Trophoblast cell (in vitro differentiated cells and primary cell): ENCODE measurements around the gene INO80.
"Not testable (repeated sequence)": the region's sequence is repeated elsewhere in the genome, so short reads cannot be mapped to it uniquely, and the experiment has no call there.

Source experiments
- DNase-seq, 2 donors: peaks; one replicate each; pipeline ENCODE4 v3.0.0-alpha.2; 2016
- H2AFZ ChIP-seq: 2 replicates; pipeline ENCODE4 v1.6.1; 2013; ENCODE audit warnings: low read length, moderate library complexity, mild to moderate bottlenecking; ENCODE audit not compliant: insufficient read depth, poor library complexity
- H2AK5ac ChIP-seq: 2 replicates; pipeline ENCODE4 v1.6.1; 2013; ENCODE audit warnings: mild to moderate bottlenecking, low read length
- H2BK120ac ChIP-seq: 2 replicates; pipeline ENCODE4 v1.6.1; 2013; ENCODE audit warnings: low read length, mild to moderate bottlenecking, moderate library complexity; ENCODE audit not compliant: insufficient read depth, poor library complexity
- H2BK12ac ChIP-seq: 2 replicates; pipeline ENCODE4 v1.6.1; 2013; ENCODE audit warnings: mild to moderate bottlenecking, low read length, moderate library complexity
- H2BK5ac ChIP-seq: 2 replicates; pipeline ENCODE4 v1.6.1; 2013; ENCODE audit warnings: low read length, low read depth, moderate library complexity, mild to moderate bottlenecking; ENCODE audit not compliant: poor library complexity
- H3K14ac ChIP-seq: 2 replicates; pipeline ENCODE4 v1.6.1; 2013; ENCODE audit warnings: mild to moderate bottlenecking, low read length
- H3K18ac ChIP-seq: 2 replicates; pipeline ENCODE4 v1.6.1; 2013; ENCODE audit warnings: mild to moderate bottlenecking, low read length
- H3K23ac ChIP-seq: 2 replicates; pipeline ENCODE4 v1.6.1; 2013; ENCODE audit warnings: low read length
- H3K27ac ChIP-seq: 2 replicates; pipeline ENCODE4 v1.5.1; 2013; ENCODE audit warnings: low read depth, mild to moderate bottlenecking, inconsistent platforms, low read length, moderate library complexity
- H3K27me3 ChIP-seq: 2 replicates; pipeline ENCODE4 v1.6.1; 2013; ENCODE audit warnings: inconsistent platforms, mild to moderate bottlenecking, low read length, moderate library complexity; ENCODE audit not compliant: insufficient read depth
- H3K36me3 ChIP-seq, 2 experiments: 1 replicate in 1 of 2; 2 replicates in 1 of 2; pipeline ENCODE4 v1.6.1; 2013; ENCODE audit warnings: low read length in 2 of 2, mild to moderate bottlenecking in 2 of 2, moderate library complexity in 1 of 2; ENCODE audit not compliant: insufficient read depth in 2 of 2, control insufficient read depth in 1 of 2
- H3K4ac ChIP-seq: 2 replicates; pipeline ENCODE4 v1.6.1; 2013; ENCODE audit warnings: low read depth, mild to moderate bottlenecking, low read length, moderate library complexity
- H3K4me1 ChIP-seq, 2 experiments: 1 replicate in 1 of 2; 2 replicates in 1 of 2; pipeline ENCODE4 v1.6.1; 2013; ENCODE audit warnings: low read length in 2 of 2, mild to moderate bottlenecking in 2 of 2, moderate library complexity in 1 of 2; ENCODE audit not compliant: insufficient read depth in 2 of 2, control insufficient read depth in 1 of 2
- H3K4me2 ChIP-seq: 2 replicates; pipeline ENCODE4 v1.6.1; 2013; ENCODE audit warnings: inconsistent platforms, mild to moderate bottlenecking, low read length, moderate library complexity
- H3K4me3 ChIP-seq: 2 replicates; pipeline ENCODE4 v1.5.1; 2013; ENCODE audit warnings: mild to moderate bottlenecking, low read depth, low read length, inconsistent platforms
- H3K79me1 ChIP-seq: one replicate; pipeline ENCODE4 v1.6.1; 2013; ENCODE audit warnings: low read length
- H3K79me2 ChIP-seq: 2 replicates; pipeline ENCODE4 v1.6.1; 2013; ENCODE audit warnings: low read length, mild to moderate bottlenecking; ENCODE audit not compliant: control insufficient read depth, insufficient read depth, poor library complexity
- H3K9ac ChIP-seq: 2 replicates; pipeline ENCODE4 v1.6.1; 2013; ENCODE audit warnings: mild to moderate bottlenecking, low read length
- H3K9me3 ChIP-seq: 2 replicates; pipeline ENCODE4 v1.6.1; 2013; ENCODE audit warnings: low read depth, mild to moderate bottlenecking, control low read depth, inconsistent platforms, low read length; ENCODE audit not compliant: insufficient read depth
- H4K12ac ChIP-seq: 2 replicates; pipeline ENCODE4 v1.6.1; 2013; ENCODE audit warnings: low read depth, mild to moderate bottlenecking, low read length, moderate library complexity
- H4K8ac ChIP-seq: 2 replicates; pipeline ENCODE4 v1.6.1; 2013; ENCODE audit warnings: low read depth, mild to moderate bottlenecking, low read length, moderate library complexity
- H4K91ac ChIP-seq: one replicate; pipeline ENCODE4 v1.6.1; 2013; ENCODE audit warnings: low read depth, mild to moderate bottlenecking, low read length, moderate library complexity
- WGBS: extraction: QIAGEN DNeasy Blood & Tissue Kit; methylation state at CpG from one replicate; pipeline ENCODE4 v1.1.7; 2013; ENCODE audit warnings: missing lambda C conversion rate; ENCODE audit not compliant: insufficient read length, insufficient coverage; ENCODE audit errors: extremely low coverage; 5-methylcytosine and 5-hydroxymethylcytosine counted together

The INO80 gene

DNA sequence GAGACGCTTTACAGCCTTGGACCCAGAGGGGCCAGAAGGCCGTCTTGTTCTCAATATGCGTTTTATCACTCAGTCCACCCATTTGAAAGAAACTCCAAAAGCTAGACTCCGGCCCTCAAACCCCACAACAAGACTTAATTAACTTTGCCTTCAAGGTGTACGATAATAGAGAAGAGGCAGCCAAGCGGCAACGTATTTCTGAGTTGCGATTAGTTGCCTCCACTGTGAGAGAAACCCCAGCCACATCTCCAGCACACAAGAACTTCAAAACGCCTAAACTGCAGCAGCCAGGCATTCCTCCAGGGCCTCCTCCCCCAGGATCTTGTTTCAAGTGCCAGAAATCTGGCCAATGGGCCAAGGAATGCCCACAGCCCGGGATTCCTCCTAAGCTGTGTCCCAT lies 17.4 kb upstream of the INO80 start:
- H4K8ac ChIP-seq, result no peak overlapping the region
- no peak overlapping the region for H4K91ac ChIP-seq
- H4K12ac ChIP-seq, result no peak overlapping the region
- no peak overlapping the region for H2BK120ac ChIP-seq
- no peak overlapping the region for H3K18ac ChIP-seq
- no peaks in the 10 kb centered on the region for H3K79me2 ChIP-seq
- WGBS, result no CpG with 5 or more reads among the region's 10 CpGs
- no peaks in the 10 kb centered on the region for H3K9me3 ChIP-seq
- H2AK5ac ChIP-seq, result no peak overlapping the region
- H3K79me1 ChIP-seq, result no peaks in the 10 kb centered on the region
- H3K4me1 ChIP-seq, result no peaks in the 10 kb centered on the region
- H3K23ac ChIP-seq, result no peak overlapping the region
- H3K27ac ChIP-seq, result no peak overlapping the region
- H3K4me2 ChIP-seq, result no peak overlapping the region
- H2BK5ac ChIP-seq, result no peak overlapping the region
- no peak overlapping the region for H2AFZ ChIP-seq
- no peak overlapping the region for H3K9ac ChIP-seq
- no peak overlapping the region for H2BK12ac ChIP-seq
- no peak overlapping the region for H3K14ac ChIP-seq
- no peak overlapping the region for H3K4ac ChIP-seq
- DNase-seq, result no peak
- H3K4me3 ChIP-seq, result no peak overlapping the region
- no peaks in the 10 kb centered on the region for H3K36me3 ChIP-seq
- H3K27me3 ChIP-seq, result no peaks in the 10 kb centered on the region

DNA sequence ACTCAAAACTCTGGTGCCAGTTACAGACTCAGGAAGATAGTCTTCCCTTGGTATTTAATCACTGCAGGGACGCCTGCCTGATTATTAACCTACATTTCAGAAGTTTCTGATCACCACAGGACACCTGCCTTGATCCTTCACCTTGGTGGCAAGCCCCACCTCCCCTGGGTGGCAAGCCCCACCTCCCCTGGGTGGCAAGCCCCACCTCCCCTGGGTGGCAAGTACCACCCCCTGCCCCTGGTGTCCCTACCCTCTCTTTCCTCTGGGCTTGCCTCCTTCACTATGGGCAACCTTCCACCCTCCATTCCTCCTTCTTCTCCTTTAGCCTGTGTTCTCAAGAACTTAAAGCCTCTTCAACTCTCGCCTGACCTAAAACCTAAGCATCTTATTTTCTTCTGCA lies 16.0 kb upstream of the INO80 start:
- not testable (repeated sequence) for H3K4me2 ChIP-seq

DNA sequence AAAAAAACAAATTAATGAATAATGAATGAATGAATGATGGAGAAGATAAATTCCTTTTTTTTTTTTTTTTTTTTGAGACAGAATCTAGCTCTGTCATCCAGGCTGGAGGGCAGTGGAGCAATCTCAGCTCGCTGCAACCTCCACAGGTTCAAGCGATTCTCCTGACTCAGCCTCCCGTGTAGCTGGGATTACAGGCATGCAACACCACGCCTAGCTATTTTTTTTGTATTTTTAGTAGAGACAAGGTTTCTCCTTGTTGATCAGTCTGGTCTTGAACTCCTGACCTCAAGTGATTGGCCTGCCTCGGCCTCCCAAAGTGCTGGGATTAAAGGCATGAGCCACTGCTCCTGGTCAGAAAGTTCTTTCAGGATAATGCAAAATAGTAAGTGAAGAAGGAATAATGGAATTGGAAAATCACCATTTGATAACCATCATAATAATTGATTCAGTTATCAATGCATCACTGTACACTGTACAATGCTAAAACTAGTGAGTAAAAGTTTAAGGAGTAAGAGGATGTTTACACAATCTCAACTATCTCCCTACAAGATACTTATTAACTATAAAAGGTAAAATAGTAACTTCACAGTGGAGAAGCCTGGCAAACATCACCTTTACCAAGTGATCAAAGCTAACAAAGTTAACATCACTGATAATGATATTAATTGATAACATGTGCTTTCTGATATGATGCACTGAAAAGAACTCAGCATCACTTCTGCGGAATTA lies 12.3 kb upstream of the INO80 start:
- H2BK5ac ChIP-seq, result no peak overlapping the region
- no peak overlapping the region for H4K91ac ChIP-seq
- no peak overlapping the region for H3K27ac ChIP-seq
- no peaks in the 10 kb centered on the region for H3K4me1 ChIP-seq
- H3K9ac ChIP-seq, result no peak overlapping the region
- no peaks in the 10 kb centered on the region for H3K9me3 ChIP-seq
- no peak overlapping the region for H3K14ac ChIP-seq
- H3K18ac ChIP-seq, result no peak overlapping the region
- H3K79me2 ChIP-seq, result no peaks in the 10 kb centered on the region
- no peak overlapping the region for H3K4me2 ChIP-seq
- no peak overlapping the region for H2BK120ac ChIP-seq
- H4K8ac ChIP-seq, result no peak overlapping the region
- H3K23ac ChIP-seq, result no peak overlapping the region
- no CpG with 5 or more reads among the region's 6 CpGs for WGBS
- no peaks in the 10 kb centered on the region for H3K27me3 ChIP-seq
- no peak for DNase-seq
- no peaks in the 10 kb centered on the region for H3K36me3 ChIP-seq
- H3K79me1 ChIP-seq, result no peaks in the 10 kb centered on the region
- no peak overlapping the region for H2BK12ac ChIP-seq
- no peak overlapping the region for H2AK5ac ChIP-seq
- H3K4ac ChIP-seq, result no peak overlapping the region
- no peak overlapping the region for H4K12ac ChIP-seq
- H2AFZ ChIP-seq, result no peak overlapping the region
- H3K4me3 ChIP-seq, result no peak overlapping the region

More for the DNA sequence above, 16.0 kb upstream of the INO80 start:
- not testable (repeated sequence) for H3K14ac ChIP-seq, H2BK12ac ChIP-seq, H3K4me1 ChIP-seq, H4K8ac ChIP-seq, H3K4me3 ChIP-seq, H3K9me3 ChIP-seq, H2BK5ac ChIP-seq, H3K36me3 ChIP-seq, DNase-seq, H3K18ac ChIP-seq, H3K4ac ChIP-seq, H4K12ac ChIP-seq, H2AK5ac ChIP-seq, H3K79me2 ChIP-seq, H2AFZ ChIP-seq, H2BK120ac ChIP-seq, H3K79me1 ChIP-seq, H4K91ac ChIP-seq, H3K9ac ChIP-seq, H3K27ac ChIP-seq, H3K27me3 ChIP-seq, H3K23ac ChIP-seq
- no CpG with 5 or more reads among the region's 2 CpGs for WGBS

DNA sequence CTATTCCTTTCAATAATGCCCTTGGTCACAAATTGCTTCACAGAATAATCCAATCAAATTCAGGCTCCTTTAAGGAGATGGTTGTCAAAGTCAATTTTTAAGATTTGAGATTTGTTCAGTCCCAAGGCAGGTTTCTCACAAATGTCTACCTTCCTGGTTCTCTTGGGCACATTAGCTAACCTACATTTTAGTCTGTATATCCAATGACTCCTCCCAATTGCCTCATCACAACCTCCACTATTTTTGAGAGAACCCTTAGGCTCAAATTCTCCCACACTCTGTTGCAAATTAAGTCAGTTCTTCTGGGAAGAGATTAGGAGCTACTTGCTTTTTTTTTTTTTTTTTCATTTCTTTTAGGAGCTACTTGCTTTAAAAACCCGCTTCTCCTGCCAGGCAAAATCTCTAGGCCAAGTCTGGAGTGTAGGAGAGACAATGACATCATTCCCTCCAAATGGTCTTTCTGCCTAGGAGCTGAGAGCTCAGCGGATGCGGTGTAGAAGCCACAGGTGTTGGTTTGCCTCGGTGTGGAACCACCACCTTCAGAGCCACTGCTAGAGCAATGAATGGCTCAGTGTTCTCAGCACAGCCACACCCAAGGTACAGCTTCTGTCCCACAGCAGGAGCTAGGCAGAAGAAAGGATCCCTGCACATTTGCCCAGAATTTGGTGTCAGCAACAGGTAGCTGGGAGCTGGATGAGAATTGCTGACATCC lies 10.0 kb upstream of the INO80 start:
- H3K9me3 ChIP-seq, result no peaks in the 10 kb centered on the region

More for the DNA sequence above, 10.0 kb upstream of the INO80 start:
- H3K4me1 ChIP-seq, result no peaks in the 10 kb centered on the region
- no peak overlapping the region for H3K4me2 ChIP-seq
- no peak overlapping the region for H3K4me3 ChIP-seq
- DNase-seq, result no peak
- WGBS, result no CpG with 5 or more reads among the region's 4 CpGs
- H3K27ac ChIP-seq, result no peak overlapping the region
- H3K79me2 ChIP-seq, result no peaks in the 10 kb centered on the region
- no peak overlapping the region for H3K4ac ChIP-seq
- H4K91ac ChIP-seq, result no peak overlapping the region
- H3K36me3 ChIP-seq, result no peaks in the 10 kb centered on the region
- no peak overlapping the region for H4K8ac ChIP-seq
- H2BK120ac ChIP-seq, result no peak overlapping the region
- H2BK12ac ChIP-seq, result no peak overlapping the region
- no peaks in the 10 kb centered on the region for H3K27me3 ChIP-seq
- H3K14ac ChIP-seq, result no peak overlapping the region
- H3K18ac ChIP-seq, result no peak overlapping the region
- no peak overlapping the region for H2AFZ ChIP-seq
- H3K23ac ChIP-seq, result no peak overlapping the region
- no peak overlapping the region for H4K12ac ChIP-seq
- no peak overlapping the region for H2BK5ac ChIP-seq
- H3K79me1 ChIP-seq, result no peaks in the 10 kb centered on the region
- no peak overlapping the region for H3K9ac ChIP-seq
- H2AK5ac ChIP-seq, result no peak overlapping the region
